Endodermal cell (in vitro differentiated cells): ENCODE measurements around the gene OLFML2A. TPM values are rescaled to one million over a fixed set of nuclear protein-coding genes. Genes with fewer than 3 reads are reported as not detected.

Experiments used
- DNase-seq: peaks from one replicate; pipeline ENCODE4 v3.0.0-alpha.2; 2017
- H3K27ac ChIP-seq: 2 replicates; pipeline ENCODE4 v1.5.1; 2013; ENCODE audit warnings: mild to moderate bottlenecking, low read depth, low read length, moderate library complexity
- H3K27me3 ChIP-seq: 2 replicates; pipeline ENCODE4 v1.6.1; 2013; ENCODE audit warnings: mild to moderate bottlenecking, low read length, moderate library complexity; ENCODE audit not compliant: insufficient read depth, control insufficient read depth, poor library complexity, severe bottlenecking
- H3K36me3 ChIP-seq: 2 replicates; pipeline ENCODE4 v1.7.0; 2013; ENCODE audit warnings: mild to moderate bottlenecking, low read length, moderate library complexity; ENCODE audit not compliant: control insufficient read depth, insufficient read depth
- H3K4me1 ChIP-seq: one replicate; pipeline ENCODE4 v1.7.0; 2013; ENCODE audit warnings: low read length; ENCODE audit not compliant: control insufficient read depth, insufficient read depth
- H3K4me3 ChIP-seq: 2 replicates; pipeline ENCODE4 v1.5.1; 2013; ENCODE audit warnings: mild to moderate bottlenecking, low read length, moderate library complexity
- H3K9ac ChIP-seq: 2 replicates; pipeline ENCODE4 v1.6.1; 2013; ENCODE audit warnings: mild to moderate bottlenecking, low read length, moderate library complexity; ENCODE audit not compliant: poor library complexity, severe bottlenecking; ENCODE audit errors: extremely low read depth
- H3K9me3 ChIP-seq: 2 replicates; pipeline ENCODE4 v1.6.1; 2013; ENCODE audit warnings: mild to moderate bottlenecking, low read length, moderate library complexity; ENCODE audit not compliant: control insufficient read depth
- H3K27ac Mint-ChIP-seq: 2 replicates; pipeline ENCODE4 v1.8.0; 2020; ENCODE audit warnings: mixed read lengths
- H3K27me3 Mint-ChIP-seq: 2 replicates; pipeline ENCODE4 v1.8.0; 2021; ENCODE audit warnings: mild to moderate bottlenecking, mixed read lengths; ENCODE audit not compliant: insufficient read depth
- H3K36me3 Mint-ChIP-seq: 2 replicates; pipeline ENCODE4 v1.8.0; 2020; ENCODE audit warnings: low read depth, mixed read lengths
- H3K4me1 Mint-ChIP-seq: 2 replicates; pipeline ENCODE4 v1.8.0; 2020; ENCODE audit warnings: mixed read lengths
- H3K4me3 Mint-ChIP-seq: 2 replicates; pipeline ENCODE4 v1.8.0; 2020; ENCODE audit warnings: mild to moderate bottlenecking, moderate library complexity, mixed read lengths
- H3K9me3 Mint-ChIP-seq: 2 replicates; pipeline ENCODE4 v1.8.0; 2020; ENCODE audit warnings: mild to moderate bottlenecking, mixed read lengths
- CTCF ChIP-seq: fragments of 200-600 bp; sonication (generic); conservative IDR thresholded peaks from 2 replicates; pipeline ENCODE4 v1.5.0; 2021; ENCODE audit warnings: antibody characterized with exemption, mild to moderate bottlenecking
- WGBS, 2 experiments: methylation state at CpG; one replicate each; pipeline versions ENCODE4 v1.1.5 to v1.1.7; 2013; ENCODE audit warnings: missing lambda C conversion rate in 2 of 2, mixed read lengths in 1 of 2; ENCODE audit not compliant: insufficient coverage in 1 of 2, insufficient read length in 1 of 2; 5-methylcytosine and 5-hydroxymethylcytosine counted together
- total RNA-seq, 2 donors: library from RNA; stranded (reverse); fragmentation: NEBNext Ultra II Directional in 1 of 2; extraction: Animal tissue kit (Norgen Biotek cat#: 25700) in 1 of 2; gene quantifications; 2 replicates in 1 of 2; 3 replicates in 1 of 2; pipeline ENCODE4 v1.2.1, GENCODE V29; 2021

OLFML2A gene
- total RNA-seq, 2 donors from 2014 or later, result 28.1 to 31.2 TPM

- Histone ChIP-seq H3K9me3 (no peaks in the 10 kb centered on the region), H3K27ac (no peak overlapping the region), H3K4me1 (peaks cover 40% of the 10 kb centered on the region), H3K9ac (no peak overlapping the region), H3K27me3 (no peaks in the 10 kb centered on the region), H3K36me3 (no peaks in the 10 kb centered on the region), H3K4me3 (peak overlapping the region; percentile 67)
- TF ChIP-seq CTCF, result peak; percentile 58
- Mint-ChIP-seq H3K4me3 (no peak overlapping the region), H3K4me1 (peaks cover 81% of the 10 kb centered on the region), H3K27ac (no peak overlapping the region), H3K36me3 (no peaks in the 10 kb centered on the region), H3K27me3 (peaks cover 4% of the 10 kb centered on the region), H3K9me3 (no peaks in the 10 kb centered on the region)
- DNase-seq, result no peak
- 42 to 45% methylated on average over 2 to 3 of the region's 6 CpGs for WGBS, 2 experiments
Observed at GRCh38 chr9:124764774-124765438, 12.0 kb upstream of the OLFML2A start.

- Mint-ChIP-seq H3K9me3 (no peaks in the 10 kb centered on the region), H3K36me3 (no peaks in the 10 kb centered on the region), H3K27me3 (peaks cover 4% of the 10 kb centered on the region), H3K4me1 (peaks cover 77% of the 10 kb centered on the region), H3K4me3 (peak overlapping the region; percentile 11), H3K27ac (no peak overlapping the region)
- Histone ChIP-seq H3K9ac (no peak overlapping the region), H3K9me3 (no peaks in the 10 kb centered on the region), H3K36me3 (no peaks in the 10 kb centered on the region), H3K4me1 (peaks cover 37% of the 10 kb centered on the region), H3K27ac (peak overlapping the region; percentile 40), H3K4me3 (peak overlapping the region; percentile 67), H3K27me3 (no peaks in the 10 kb centered on the region)
- DNase-seq, result no peak
- no peak for TF ChIP-seq CTCF
- 21% methylated on average over 2 to 6 of the region's 6 CpGs for WGBS, 2 experiments
Observed at GRCh38 chr9:124765439-124765835, 11.5 kb upstream of the OLFML2A start.

GRCh38 chr9:124766326-124766725 lies 10.6 kb upstream of the OLFML2A start:
- no peaks in the 10 kb centered on the region for H3K36me3 Mint-ChIP-seq
- no peaks in the 10 kb centered on the region for H3K27me3 ChIP-seq
- no peaks in the 10 kb centered on the region for H3K9me3 ChIP-seq
- no peak for TF ChIP-seq CTCF
- peaks cover 68% of the 10 kb centered on the region for H3K4me1 Mint-ChIP-seq
- peak overlapping the region; percentile 3 for H3K27ac Mint-ChIP-seq
- peaks cover 31% of the 10 kb centered on the region for H3K4me1 ChIP-seq
- peak overlapping the region; percentile 67 for H3K4me3 ChIP-seq
- peak overlapping the region; percentile 0 for H3K9ac ChIP-seq
- H3K36me3 ChIP-seq, result no peaks in the 10 kb centered on the region
- no peaks in the 10 kb centered on the region for H3K9me3 Mint-ChIP-seq
- peak overlapping the region; percentile 18 for H3K4me3 Mint-ChIP-seq
- peaks cover 4% of the 10 kb centered on the region for H3K27me3 Mint-ChIP-seq
- WGBS, 2 experiments, result 60 to 79% methylated on average over 1 of the region's 1 CpG
- H3K27ac ChIP-seq, result no peak overlapping the region
- no peak for DNase-seq
